ENCODE measurements around the gene NRARP. TPM values are rescaled to one million over a fixed set of nuclear protein-coding genes. Genes with fewer than 3 reads are reported as not detected.

The NRARP gene
- total RNA-seq, 1 experiment from 2014 or later = 22.2 TPM

GRCh38 chr9:137273095-137273490, 29.0 kb downstream of the NRARP start:
- Histone ChIP-seq H4K20me1 (ENCODE audit: insufficient read depth) (no peaks in the 10 kb centered on the region), H3K27me3 (ENCODE audit: insufficient read depth, low read length) (no peaks in the 10 kb centered on the region), H3K36me3 (ENCODE audit: control insufficient read depth in 1 of 2, insufficient read depth in 2 of 2, low read length in 2 of 2) (peaks cover 8 to 20% of the 10 kb centered on the region in 2 experiments; a peak in 3 of 4 replicates), H3K79me2 (ENCODE audit: insufficient read depth, low read length) (peaks cover 5% of the 10 kb centered on the region), H2AFZ (ENCODE audit: low read depth, low read length, poor library complexity, severe bottlenecking) (no peak overlapping the region), H3K4me1 (ENCODE audit: control insufficient read depth in 1 of 2, insufficient read depth in 2 of 2, low read length in 2 of 2) (peaks cover 31 to 38% of the 10 kb centered on the region in 2 experiments), H3K9me2 (ENCODE audit: insufficient read depth) (no peaks in the 10 kb centered on the region), H3K9me3 (ENCODE audit: control insufficient read depth in 1 of 2, insufficient read depth in 1 of 2, low read depth in 1 of 2, low read length in 2 of 2) (no peaks in the 10 kb centered on the region), H3K4me3 (replicated peaks in 1 of 2; ENCODE audit: low read depth in 1 of 2, low read length in 2 of 2) (no peak overlapping the region), H3K9ac (ENCODE audit: low read length) (no peak overlapping the region), H3K4me2 (ENCODE audit: low read length) (no peak overlapping the region), H3K27ac (ENCODE audit: low read depth, low read length) (no peak overlapping the region; the same call in 1 of the 2 replicates)
- ATAC-seq (no peak), DNase-seq (ENCODE audit: low read depth, low spot score) (no peak)
- TF ChIP-seq EZH2phosphoT487 (IDR thresholded peaks at IDR 0.05; ENCODE audit: borderline replicate concordance) = no peak
- TF ChIP-seq ZNF274 (IDR thresholded peaks at IDR 0.05; ENCODE audit: low read depth, low read length) = no peak
- no peak for TF ChIP-seq EZH2 (IDR thresholded peaks at IDR 0.05)
- no peak for TF ChIP-seq SP1 (IDR thresholded peaks at IDR 0.05; ENCODE audit: low read depth)
- TF ChIP-seq FOSL1 (IDR thresholded peaks at IDR 0.05; ENCODE audit: low read depth) = no peak
- no peak for TF ChIP-seq ZFX (IDR thresholded peaks at IDR 0.05)
- RAD21 ChIA-PET (ENCODE audit: low non-redundant PET in 1 of 2, low total read pairs in 2 of 2, uncharacterized antibody in 2 of 2, unreplicated experiment in 2 of 2) = no interaction called here
- POLR2A ChIA-PET = interaction anchor here (0.7 kb wide), 1 partner anchor 206 kb away, joined by 4 read pairs; no protein-coding TSS in a partner anchor
- intact Hi-C loops (cut with micrococcal nuclease) = no loop called here
- BruUV-seq (replicated peaks) = no TSS peak
- CTCF ChIA-PET = interaction anchor here (1.2 kb wide), 1 partner anchor 14 kb away, joined by 3 read pairs; no protein-coding TSS in a partner anchor

- CTCF ChIA-PET = interaction anchor here (1.2 kb wide), 1 partner anchor 14 kb away, joined by 3 read pairs; no protein-coding TSS in a partner anchor
Observed at GRCh38 chr9:137272241-137273094, 29.6 kb downstream of the NRARP start.

More at GRCh38 chr9:137272241-137273094, 29.6 kb downstream of the NRARP start:
- peaks cover 8 to 25% of the 10 kb centered on the region in 2 experiments; a peak in 3 of 4 replicates for H3K36me3 ChIP-seq (ENCODE audit: control insufficient read depth in 1 of 2, insufficient read depth in 2 of 2, low read length in 2 of 2)
- ChIA-PET RAD21 (ENCODE audit: low non-redundant PET in 1 of 2, low total read pairs in 2 of 2, uncharacterized antibody in 2 of 2, unreplicated experiment in 2 of 2) (no interaction called here), POLR2A (interaction anchor here (0.7 kb wide), 1 partner anchor 207 kb away, joined by 4 read pairs; no protein-coding TSS in a partner anchor)
- no peak for TF ChIP-seq ATF3 (IDR thresholded peaks at IDR 0.05)
- no peak for TF ChIP-seq SP1 (IDR thresholded peaks at IDR 0.05; ENCODE audit: low read depth)
- TF ChIP-seq CBX3 (IDR thresholded peaks at IDR 0.05; ENCODE audit: low read depth) = no peak
- ATAC-seq = no peak
- peak overlapping the region; percentile 17; the same call in 1 of the 2 replicates for H3K27ac ChIP-seq (ENCODE audit: low read depth, low read length)
- H3K9me3 ChIP-seq (ENCODE audit: control insufficient read depth in 1 of 2, insufficient read depth in 1 of 2, low read depth in 1 of 2, low read length in 2 of 2) = no peaks in the 10 kb centered on the region
- H3K4me1 ChIP-seq (ENCODE audit: control insufficient read depth in 1 of 2, insufficient read depth in 2 of 2, low read length in 2 of 2) = peaks cover 31 to 38% of the 10 kb centered on the region in 2 experiments
- no TSS peak for BruUV-seq (replicated peaks)
- no peak overlapping the region for H3K4me2 ChIP-seq (ENCODE audit: low read length)
- no peaks in the 10 kb centered on the region for H3K27me3 ChIP-seq (ENCODE audit: insufficient read depth, low read length)
- intact Hi-C loops (cut with micrococcal nuclease) = no loop called here
- H3K79me2 ChIP-seq (ENCODE audit: insufficient read depth, low read length) = no peaks in the 10 kb centered on the region
- H3K9ac ChIP-seq (ENCODE audit: low read length) = no peak overlapping the region
- no peaks in the 10 kb centered on the region for H4K20me1 ChIP-seq (ENCODE audit: insufficient read depth)
- H2AFZ ChIP-seq (ENCODE audit: low read depth, low read length, poor library complexity, severe bottlenecking) = no peak overlapping the region
- no peaks in the 10 kb centered on the region for H3K9me2 ChIP-seq (ENCODE audit: insufficient read depth)
- H3K4me3 ChIP-seq (replicated peaks in 1 of 2; ENCODE audit: low read depth in 1 of 2, low read length in 2 of 2) = no peak overlapping the region
- DNase-seq (ENCODE audit: low read depth, low spot score) = no peak
